Thymus (tissue), 11 donors: ENCODE data around the gene NHS. TPM values are rescaled to one million over a fixed set of nuclear protein-coding genes. Genes with fewer than 3 reads are reported as not detected.
"Not testable (repeated sequence)": the region's sequence is repeated elsewhere in the genome, so short reads cannot be mapped to it uniquely, and the experiment has no call there.

ENCODE experiments used
- DNase-seq, 9 donors: peaks; one replicate each; pipeline ENCODE4 v3.0.0-alpha.2; 2013; ENCODE audit warnings: low spot score in 9 of 9, low read depth in 6 of 9, missing footprints in 1 of 9
- H3K27ac ChIP-seq, 2 donors: one replicate each; pipeline ENCODE4 v1.5.1; 2013; ENCODE audit warnings: control low read depth in 1 of 2, low read depth in 1 of 2, low read length in 1 of 2, mild to moderate bottlenecking in 1 of 2, moderate library complexity in 1 of 2
- H3K27me3 ChIP-seq, 2 donors: one replicate each; pipeline ENCODE4 v1.5.1; 2013; ENCODE audit warnings: low read length in 1 of 2; ENCODE audit not compliant: control insufficient read depth in 2 of 2, insufficient read depth in 1 of 2
- H3K36me3 ChIP-seq, 2 donors: one replicate each; pipeline ENCODE4 v1.5.1; 2013; ENCODE audit warnings: low read length in 1 of 2, mild to moderate bottlenecking in 1 of 2, moderate library complexity in 1 of 2; ENCODE audit not compliant: control insufficient read depth in 2 of 2, insufficient read depth in 2 of 2
- H3K4me1 ChIP-seq, 2 donors: one replicate each; pipeline ENCODE4 v1.5.1; 2013; ENCODE audit warnings: low read length in 2 of 2; ENCODE audit not compliant: control insufficient read depth in 2 of 2, insufficient read depth in 2 of 2
- H3K4me3 ChIP-seq, 2 donors: one replicate each; pipeline ENCODE4 v1.5.1; 2013; ENCODE audit warnings: low read length in 2 of 2, control low read depth in 1 of 2, mild to moderate bottlenecking in 1 of 2
- H3K9me3 ChIP-seq, 2 donors: one replicate each; pipeline ENCODE4 v1.5.1; 2013; ENCODE audit warnings: low read length in 1 of 2, mild to moderate bottlenecking in 1 of 2; ENCODE audit not compliant: control insufficient read depth in 2 of 2, insufficient read depth in 1 of 2
- WGBS: extraction: QIAGEN DNeasy Blood & Tissue Kit; methylation state at CpG from one replicate; pipeline ENCODE4 v1.1.7; 2013; 5-methylcytosine and 5-hydroxymethylcytosine counted together
- polyA plus RNA-seq: library from polyadenylated mRNA; stranded (reverse); fragments of 200-250 nt; gene quantifications from one replicate; pipeline ENCODE4 v1.2.3, GENCODE V29; 2013
- total RNA-seq: library from RNA; stranded (reverse); fragments of 120-200 nt; gene quantifications from one replicate; pipeline ENCODE4 v1.2.4, GENCODE V29; 2013
- donor health status: healthy.

The NHS gene
- total and polyA plus RNA-seq, 2 donors: 1.7 to 2.8 TPM

- DNase-seq: no peak
- Histone ChIP-seq H3K4me1 (no peaks in the 10 kb centered on the region), H3K9me3 (no peaks in the 10 kb centered on the region), H3K36me3 (no peaks in the 10 kb centered on the region), H3K27me3 (no peaks in the 10 kb centered on the region), H3K4me3 (no peak overlapping the region), H3K27ac (no peak overlapping the region)
- 1% methylated on average over 4 of the region's 4 CpGs for WGBS
These were observed 188.5 kb downstream of the NHS start for GRCh38 chrX:17563515-17563914.

DNA sequence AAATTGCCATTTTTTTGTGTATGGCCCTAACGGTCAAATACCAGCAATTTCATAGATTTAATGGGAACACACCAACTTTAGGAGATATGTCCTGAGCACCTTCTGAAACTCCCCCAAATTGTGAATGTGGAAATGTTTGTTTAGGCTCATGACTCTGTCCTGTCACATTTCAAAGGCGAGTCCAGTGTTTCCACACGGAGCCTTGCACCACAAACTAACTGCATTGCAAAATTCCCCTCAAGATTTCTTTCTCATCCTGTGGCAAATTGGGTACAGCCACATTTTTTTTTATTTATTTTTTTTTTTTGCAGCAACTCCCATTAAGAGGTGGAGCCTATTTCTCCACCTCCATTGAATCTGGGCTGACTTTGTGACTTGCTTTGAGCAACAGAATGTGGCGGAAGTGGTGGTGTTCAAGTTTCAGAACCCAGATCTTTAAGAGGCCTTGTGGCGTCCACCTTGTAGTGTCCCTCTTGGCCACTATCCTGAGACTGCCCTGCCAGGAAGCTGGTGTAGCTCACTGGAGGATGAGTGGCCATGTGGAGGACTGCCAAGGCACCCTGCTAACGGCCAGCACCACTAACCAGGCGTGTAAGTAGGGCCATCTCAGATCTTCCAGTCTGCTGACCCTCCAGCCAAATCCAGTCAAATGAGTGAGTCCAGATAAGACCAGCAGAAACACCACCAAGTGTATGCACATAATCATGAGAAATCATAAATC lies 189.8 kb downstream of the NHS start:
- Histone ChIP-seq H3K4me3 (no peak overlapping the region), H3K27me3 (no peaks in the 10 kb centered on the region), H3K9me3 (no peaks in the 10 kb centered on the region), H3K36me3 (no peaks in the 10 kb centered on the region), H3K4me1 (no peaks in the 10 kb centered on the region), H3K27ac (no peak overlapping the region)
- DNase-seq: no peak
- 93% methylated on average over 7 of the region's 7 CpGs for WGBS

DNA sequence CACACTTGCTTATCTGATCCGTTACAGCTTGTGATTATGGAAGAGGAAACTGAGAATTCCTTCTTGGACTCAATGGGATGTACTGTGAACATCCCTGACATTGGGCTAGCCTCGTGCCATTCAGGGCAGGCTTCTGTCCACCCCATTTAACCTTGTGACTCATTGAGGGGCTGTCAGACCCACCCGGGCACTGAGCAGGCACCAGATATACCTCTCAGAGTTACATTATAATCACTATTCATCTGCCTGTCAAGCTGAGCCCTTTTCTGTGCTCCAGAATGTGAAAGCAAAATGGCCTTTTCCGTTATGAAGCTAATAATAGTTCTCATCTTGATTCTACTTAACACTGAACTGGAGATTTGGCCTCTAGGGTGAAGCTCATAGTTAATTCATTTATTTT lies 191.7 kb downstream of the NHS start:
- Histone ChIP-seq H3K4me1 (no peaks in the 10 kb centered on the region), H3K9me3 (no peaks in the 10 kb centered on the region), H3K36me3 (no peaks in the 10 kb centered on the region), H3K4me3 (no peak overlapping the region), H3K27ac (no peak overlapping the region), H3K27me3 (no peaks in the 10 kb centered on the region)
- WGBS: 82% methylated on average over 4 of the region's 4 CpGs
- DNase-seq: no peak

GRCh38 chrX:17567187-17567586 lies 192.2 kb downstream of the NHS start:
- Histone ChIP-seq H3K27ac (no peak overlapping the region), H3K36me3 (no peaks in the 10 kb centered on the region), H3K4me3 (no peak overlapping the region), H3K4me1 (no peaks in the 10 kb centered on the region), H3K27me3 (no peaks in the 10 kb centered on the region), H3K9me3 (no peaks in the 10 kb centered on the region)
- no peak for DNase-seq
- 72% methylated on average over 8 of the region's 8 CpGs for WGBS

DNA sequence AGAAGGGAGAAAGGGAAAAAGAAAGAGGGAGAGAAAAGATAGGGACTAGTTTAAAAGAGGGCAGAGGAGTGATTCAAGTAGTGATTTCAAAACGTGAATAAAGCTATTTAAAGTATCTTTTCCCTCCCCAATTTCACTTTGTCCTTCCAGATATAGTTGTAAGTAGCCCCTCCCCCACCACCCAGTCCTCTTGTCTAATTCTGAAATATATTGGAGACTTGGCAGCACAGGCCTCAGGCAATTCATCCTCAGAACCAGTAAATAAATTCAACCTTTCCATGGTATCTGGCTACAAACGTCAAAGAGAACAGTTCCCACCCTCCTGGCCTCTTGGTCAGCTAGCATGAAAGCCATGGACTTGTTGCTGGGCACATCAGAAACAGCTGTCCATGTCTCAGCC lies 192.8 kb downstream of the NHS start:
- WGBS: 58% methylated on average over 2 of the region's 2 CpGs

DNA sequence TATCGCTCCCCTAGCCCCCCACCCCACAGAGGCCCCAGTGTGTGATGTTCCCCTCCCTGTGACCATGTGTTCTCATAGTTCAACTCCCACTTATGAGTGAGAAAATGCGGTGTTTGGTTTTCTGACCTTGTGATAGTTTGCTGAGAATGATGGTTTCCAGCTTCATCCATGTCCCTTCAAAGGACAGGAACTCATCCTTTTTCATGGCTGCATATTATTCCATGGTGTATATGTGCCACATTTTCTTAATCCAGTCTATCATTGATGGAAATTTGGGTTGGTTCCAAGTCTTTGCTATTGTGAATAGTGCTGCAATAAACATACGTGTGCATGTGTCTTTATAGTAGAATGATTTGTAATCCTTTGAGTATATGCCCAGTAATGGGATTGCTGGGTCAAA lies 193.8 kb downstream of the NHS start:
- H3K36me3 ChIP-seq, H3K9me3 ChIP-seq, H3K4me3 ChIP-seq, H3K27ac ChIP-seq, H3K4me1 ChIP-seq, DNase-seq, H3K27me3 ChIP-seq: not testable (repeated sequence)
- 99% methylated on average over 3 of the region's 3 CpGs for WGBS

More for the DNA sequence above, 192.8 kb downstream of the NHS start:
- no peak overlapping the region for H3K4me3 ChIP-seq
- no peak for DNase-seq
- no peaks in the 10 kb centered on the region for H3K36me3 ChIP-seq
- no peak overlapping the region for H3K27ac ChIP-seq
- no peaks in the 10 kb centered on the region for H3K27me3 ChIP-seq
- no peaks in the 10 kb centered on the region for H3K9me3 ChIP-seq
- no peaks in the 10 kb centered on the region for H3K4me1 ChIP-seq

DNA sequence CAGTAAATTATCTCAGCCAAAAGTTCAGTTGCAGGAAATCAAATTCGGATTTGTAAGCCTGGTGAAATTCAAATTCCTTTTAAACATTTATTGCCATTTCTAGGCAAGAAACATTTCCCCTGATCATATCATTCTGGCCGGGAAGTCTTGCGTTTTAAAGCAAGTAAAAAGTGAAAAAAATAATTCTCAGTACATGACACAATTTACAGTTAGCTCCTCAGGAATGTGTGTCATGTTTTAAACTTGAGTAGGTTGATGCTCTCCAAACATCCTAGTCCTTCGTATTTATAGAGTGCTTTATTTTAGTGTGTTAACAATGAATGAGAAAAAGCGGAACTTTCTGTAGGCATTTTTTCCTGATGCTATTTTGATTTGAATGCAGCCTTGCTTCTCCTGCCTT lies 204.0 kb downstream of the NHS start:
- H3K9me3 ChIP-seq: no peaks in the 10 kb centered on the region
- H3K4me1 ChIP-seq: no peaks in the 10 kb centered on the region
- H3K36me3 ChIP-seq: no peaks in the 10 kb centered on the region
- no peak overlapping the region for H3K27ac ChIP-seq
- no peaks in the 10 kb centered on the region for H3K27me3 ChIP-seq
- DNase-seq: no peak
- H3K4me3 ChIP-seq: no peak overlapping the region
- WGBS: 78% methylated on average over 5 of the region's 5 CpGs

DNA sequence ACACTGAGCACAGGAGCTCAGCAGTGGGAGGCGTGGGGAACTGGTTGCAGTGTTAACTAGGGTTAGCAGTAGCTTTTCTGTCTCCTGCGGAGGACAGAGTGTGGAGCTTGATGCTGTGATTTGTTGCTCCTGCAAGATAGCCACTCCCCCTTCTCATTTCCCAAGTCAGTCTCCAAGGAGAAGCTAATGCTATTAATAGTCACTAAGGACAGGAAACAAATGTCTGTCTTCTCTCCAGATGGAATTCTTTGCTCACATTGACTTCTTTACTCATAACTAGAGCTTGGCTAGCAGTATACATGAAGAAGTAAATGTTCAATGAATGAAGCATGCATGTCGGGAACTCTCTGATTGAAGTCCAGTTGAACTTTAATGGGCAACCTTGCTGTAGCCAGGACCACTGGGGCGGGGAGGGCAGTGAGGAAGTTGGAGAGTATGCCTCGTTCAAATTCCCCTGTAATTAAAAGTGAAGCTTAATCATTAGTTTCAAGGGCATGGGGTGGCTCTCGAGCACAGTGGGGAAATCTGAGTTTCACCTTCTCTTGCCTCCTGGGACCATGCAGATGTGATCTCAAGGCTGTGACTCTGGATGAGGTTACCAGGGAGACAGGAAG lies 205.6 kb downstream of the NHS start:
- 76% methylated on average over 6 of the region's 6 CpGs for whole genome bisulfite sequencing
- Histone ChIP-seq H3K27ac (no peak overlapping the region), H3K9me3 (no peaks in the 10 kb centered on the region), H3K4me1 (no peaks in the 10 kb centered on the region), H3K36me3 (no peaks in the 10 kb centered on the region), H3K27me3 (no peaks in the 10 kb centered on the region), H3K4me3 (no peak overlapping the region)
- no peak for DNase-seq

GRCh38 chrX:17581641-17582040 lies 206.6 kb downstream of the NHS start:
- DNase-seq: no peak
- no peaks in the 10 kb centered on the region for H3K27me3 ChIP-seq
- 60% methylated on average over 5 of the region's 5 CpGs for WGBS
- no peak overlapping the region for H3K4me3 ChIP-seq
- H3K36me3 ChIP-seq: no peaks in the 10 kb centered on the region
- no peaks in the 10 kb centered on the region for H3K4me1 ChIP-seq
- no peak overlapping the region for H3K27ac ChIP-seq
- no peaks in the 10 kb centered on the region for H3K9me3 ChIP-seq
